GM12891 (cell line): ENCODE data around the gene RIMS3.
A peak's percentile ranks its signal among the peaks of the same experiment; 100 is the strongest.
"Not testable (repeated sequence)": the region's sequence is repeated elsewhere in the genome, so short reads cannot be mapped to it uniquely, and the experiment has no call there.

Source experiments
- DNase-seq: peaks from one replicate; pipeline ENCODE4 v3.0.0; 2011; ENCODE audit warnings: low spot score; ENCODE audit not compliant: insufficient read length
- FAIRE-seq: peaks from 2 replicates; lab custom pipeline; 2011; peaks lifted over from hg19 to GRCh38; lab: Jason Lieb, UNC
- PAX5 ChIP-seq: IDR thresholded peaks from 2 replicates; pipeline ENCODE4 v1.6.1; 2011; ENCODE audit warnings: low read length, moderate library complexity, mild to moderate bottlenecking; ENCODE audit not compliant: insufficient read depth, severe bottlenecking
- POLR2A ChIP-seq: IDR thresholded peaks from 2 replicates; pipeline ENCODE4 v1.6.1; 2011; ENCODE audit warnings: low read depth, low read length, control low read depth
- POLR2AphosphoS5 ChIP-seq: IDR thresholded peaks from 2 replicates; pipeline ENCODE4 v1.6.1; 2011; ENCODE audit warnings: low read depth, low read length, control low read depth
- POU2F2 ChIP-seq: IDR thresholded peaks from 2 replicates; pipeline ENCODE4 v1.6.1; 2011; ENCODE audit warnings: low read depth, mild to moderate bottlenecking, control low read depth, low read length, moderate library complexity
- SPI1 ChIP-seq: IDR thresholded peaks from 2 replicates; pipeline ENCODE4 v1.6.1; 2011; ENCODE audit warnings: low read depth, low read length, control low read depth
- TAF1 ChIP-seq: IDR thresholded peaks from 2 replicates; pipeline ENCODE4 v1.6.1; 2011; ENCODE audit warnings: low read depth, low read length, control low read depth

RIMS3 gene

DNA sequence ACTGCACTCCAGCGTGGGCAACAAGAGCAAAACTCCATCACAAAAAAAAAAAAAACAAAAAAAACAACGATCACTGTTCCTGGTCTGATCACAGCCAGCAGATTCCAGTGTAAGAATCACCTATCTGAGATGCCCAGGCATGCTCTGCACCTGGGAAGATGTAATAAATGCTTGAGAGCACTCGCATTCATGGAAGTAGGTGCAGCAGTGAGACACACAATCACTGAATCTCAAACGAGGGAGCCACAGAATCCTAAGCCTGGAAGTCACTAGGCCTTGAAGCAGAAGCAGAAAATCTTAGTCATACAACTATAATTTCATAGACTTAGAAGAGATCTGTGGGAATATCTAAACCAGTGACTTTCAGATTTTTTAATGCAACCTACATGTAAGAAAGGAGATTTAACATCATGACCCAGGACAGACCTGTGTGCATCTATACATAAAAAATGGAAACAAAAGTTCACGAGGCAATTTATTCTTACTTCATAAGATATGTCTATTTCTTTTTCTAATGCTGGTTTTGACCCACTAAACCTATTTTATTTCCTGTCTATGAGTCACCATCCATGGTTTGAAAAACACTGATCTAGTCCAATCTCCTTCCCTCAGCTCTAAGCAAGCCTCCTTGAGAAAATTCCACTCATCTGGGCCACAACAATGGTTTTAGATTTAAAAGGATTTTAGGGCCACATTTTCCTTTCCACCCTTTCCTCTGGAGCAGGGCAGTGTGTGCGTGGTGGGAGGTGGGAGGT, 30.4 kb downstream of the RIMS3 start:
- DNase-seq, result no peak
- no peak for TF ChIP-seq POLR2AphosphoS5

DNA sequence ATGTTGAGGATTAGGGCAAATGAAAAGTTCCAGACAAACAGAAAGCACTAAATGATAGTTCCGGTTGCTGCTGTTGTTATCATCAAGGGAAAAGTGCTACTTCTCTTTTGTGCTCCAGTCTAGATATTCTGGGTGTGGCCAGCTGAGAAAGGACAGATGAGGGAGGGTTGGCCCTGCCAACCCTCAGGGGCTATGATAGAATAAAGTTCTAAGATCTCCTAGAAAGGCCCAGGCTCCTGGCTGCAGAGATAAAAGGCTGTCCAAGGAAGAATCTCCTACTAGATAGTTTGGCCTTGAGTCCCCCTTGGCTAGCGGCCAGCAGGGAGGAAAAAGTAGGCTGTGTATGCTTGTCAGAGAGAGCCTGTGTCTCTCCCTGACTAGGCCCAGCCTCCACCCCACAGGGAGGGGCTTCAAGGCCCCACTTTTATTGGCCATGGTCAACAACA, 31.5 kb downstream of the RIMS3 start:
- no peak for FAIRE-seq
- no peak for DNase-seq
- TF ChIP-seq POLR2A (no peak), TAF1 (no peak), POLR2AphosphoS5 (no peak), SPI1 (no peak), PAX5 (no peak), POU2F2 (no peak)

More for the DNA sequence above, 30.4 kb downstream of the RIMS3 start:
- no peak for FAIRE-seq

DNA sequence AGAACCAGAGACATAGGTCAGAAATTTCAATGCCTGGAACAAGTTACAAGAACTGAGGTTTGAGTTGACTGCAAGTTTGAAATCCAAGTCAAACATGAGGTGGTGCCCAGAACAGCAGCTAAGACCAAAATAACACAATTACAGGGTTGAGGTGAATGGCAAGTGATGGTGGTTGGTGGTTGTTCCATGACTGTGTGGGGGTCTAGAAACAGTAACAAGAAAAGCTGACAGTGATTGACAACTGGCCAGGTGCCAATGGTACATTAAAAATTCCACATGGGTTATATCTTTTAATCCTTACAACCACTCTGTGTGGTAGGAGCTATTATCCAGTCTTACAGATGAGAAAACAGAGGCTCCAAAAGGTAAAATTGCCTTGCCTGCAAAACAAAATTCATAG, 32.0 kb downstream of the RIMS3 start:
- no peak for FAIRE-seq
- DNase-seq, result no peak
- TF ChIP-seq POU2F2 (no peak), TAF1 (no peak), POLR2A (no peak), SPI1 (no peak), PAX5 (no peak), POLR2AphosphoS5 (no peak)

DNA sequence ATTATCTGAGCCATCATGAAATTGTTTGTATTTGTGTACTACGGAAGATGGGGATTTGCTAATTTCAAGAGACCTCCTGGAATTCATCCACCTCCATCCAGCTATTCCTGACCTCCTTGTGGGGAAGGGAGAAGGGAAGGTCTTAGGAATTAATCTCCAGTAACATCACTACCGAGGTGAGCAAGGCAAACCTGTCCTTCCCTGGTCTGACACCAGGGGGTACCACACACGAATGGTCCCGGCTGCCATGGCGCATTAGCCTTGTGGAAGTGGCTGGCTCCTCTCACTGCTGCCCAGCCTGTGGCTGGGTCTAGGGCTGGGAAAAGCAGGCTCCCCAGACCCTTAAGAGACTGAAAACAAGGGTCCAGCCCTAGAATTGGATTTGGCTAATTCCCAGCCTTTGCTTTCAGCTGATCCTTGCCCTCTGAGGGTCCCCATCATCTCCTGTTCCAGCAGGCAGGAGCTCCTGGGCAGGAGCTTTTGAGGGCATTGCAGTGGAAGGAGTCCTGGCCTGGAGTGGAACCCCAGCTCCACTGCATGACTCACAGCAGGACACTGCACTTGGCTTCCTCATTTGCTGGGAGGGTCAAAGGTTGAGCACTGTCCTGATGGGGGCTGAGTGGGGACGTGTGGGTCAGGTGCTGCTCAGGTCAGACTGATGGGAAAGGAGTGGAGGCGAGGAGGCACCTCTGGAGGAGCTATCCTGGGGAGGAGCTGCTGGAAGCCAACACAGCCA, 34.8 kb downstream of the RIMS3 start:
- TF ChIP-seq SPI1, result no peak
- no peak for TF ChIP-seq POU2F2
- TF ChIP-seq TAF1, result no peak
- TF ChIP-seq PAX5, result no peak
- TF ChIP-seq POLR2AphosphoS5, result no peak
- TF ChIP-seq POLR2A, result no peak
- no peak for DNase-seq

DNA sequence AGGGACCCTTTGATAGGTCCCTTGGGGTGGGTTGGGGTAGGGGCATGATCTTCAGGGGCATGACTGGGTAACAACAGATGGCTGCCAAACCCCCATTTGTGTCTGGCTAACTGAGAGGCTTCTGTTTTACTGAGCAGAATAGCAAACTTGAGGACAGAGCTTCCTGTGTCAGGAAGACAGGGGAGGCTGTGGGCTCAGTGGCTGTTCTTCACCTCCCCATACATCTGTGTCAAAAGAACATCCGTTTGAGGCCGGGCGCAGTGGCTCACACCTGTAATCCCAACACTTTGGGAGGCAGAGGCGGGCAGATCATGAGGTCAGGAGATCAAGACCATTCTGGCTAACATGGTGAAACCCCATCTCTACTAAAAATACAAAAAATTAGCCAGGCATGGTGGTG, 35.9 kb downstream of the RIMS3 start:
- not testable (repeated sequence) for FAIRE-seq, DNase-seq

More for the DNA sequence above, 34.8 kb downstream of the RIMS3 start:
- FAIRE-seq, result peak; percentile 77

DNA sequence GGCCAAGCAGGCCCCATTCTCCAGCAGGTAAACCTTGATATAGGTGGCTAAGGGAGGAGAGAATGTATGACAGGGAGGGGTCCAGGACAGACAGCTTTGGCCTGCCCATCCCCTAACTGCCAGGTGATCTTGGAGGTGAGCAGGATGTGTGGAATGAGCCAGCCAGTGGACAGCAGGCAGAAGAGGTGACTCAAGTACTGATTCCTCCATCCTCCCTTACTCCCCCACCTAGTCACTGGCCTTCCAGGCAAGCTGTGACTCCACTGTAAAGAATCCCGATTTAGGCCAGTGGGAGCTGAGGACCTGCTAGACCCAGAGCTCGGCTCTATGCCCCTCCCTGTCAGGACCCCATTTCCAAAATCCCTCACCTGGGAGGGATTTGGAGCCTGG, 36.6 kb downstream of the RIMS3 start:
- no peak for FAIRE-seq
- TF ChIP-seq TAF1 (no peak), POU2F2 (no peak), POLR2AphosphoS5 (no peak), POLR2A (no peak), PAX5 (no peak), SPI1 (no peak)
- no peak for DNase-seq

DNA sequence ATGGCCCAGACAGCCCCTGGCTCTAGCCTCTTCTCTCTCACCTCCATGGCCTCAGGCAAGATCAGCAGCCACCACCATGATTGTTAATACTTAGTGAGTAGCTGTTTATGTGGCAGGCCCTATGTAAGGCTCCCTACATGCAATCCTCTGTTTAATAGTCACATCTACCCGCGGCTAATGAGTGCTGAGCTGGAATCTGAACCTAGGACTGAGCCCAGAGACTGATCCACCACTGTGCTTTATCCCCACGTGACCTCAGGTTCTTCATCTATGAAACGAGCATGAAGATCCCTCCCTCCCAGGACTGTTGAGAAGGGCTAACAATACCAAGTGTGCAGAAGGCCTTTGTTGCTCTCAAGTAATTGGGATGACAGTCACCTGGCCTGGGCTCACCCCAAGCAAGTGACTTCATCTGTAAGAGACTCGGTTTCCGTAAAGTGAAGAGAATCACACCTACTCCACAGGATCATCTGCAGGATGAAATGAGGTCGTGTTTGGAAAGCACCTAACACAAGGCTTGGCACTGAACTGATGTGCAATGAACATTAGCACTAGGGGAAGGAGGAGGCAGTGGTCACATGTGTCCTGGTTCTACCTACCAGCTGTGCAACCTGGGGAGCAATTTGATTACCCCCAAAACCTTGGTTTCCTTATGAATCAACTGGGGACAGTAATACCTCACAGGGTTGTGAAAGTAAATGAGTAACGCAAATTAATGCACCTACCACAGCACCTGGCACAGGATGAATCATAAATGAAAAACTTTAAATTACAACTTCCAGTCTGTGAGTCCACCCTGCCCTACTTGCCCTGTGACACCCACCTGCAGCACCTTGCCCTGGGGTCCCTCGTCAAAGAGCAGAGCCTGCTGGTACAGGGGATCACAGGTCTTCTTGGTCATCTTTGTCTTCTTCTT, 37.2 kb downstream of the RIMS3 start:
- DNase-seq (peak; percentile 39), FAIRE-seq (peak; percentile 95)
- TF ChIP-seq PAX5 (no peak), POU2F2 (no peak), POLR2A (no peak), TAF1 (no peak), POLR2AphosphoS5 (no peak), SPI1 (no peak)

DNA sequence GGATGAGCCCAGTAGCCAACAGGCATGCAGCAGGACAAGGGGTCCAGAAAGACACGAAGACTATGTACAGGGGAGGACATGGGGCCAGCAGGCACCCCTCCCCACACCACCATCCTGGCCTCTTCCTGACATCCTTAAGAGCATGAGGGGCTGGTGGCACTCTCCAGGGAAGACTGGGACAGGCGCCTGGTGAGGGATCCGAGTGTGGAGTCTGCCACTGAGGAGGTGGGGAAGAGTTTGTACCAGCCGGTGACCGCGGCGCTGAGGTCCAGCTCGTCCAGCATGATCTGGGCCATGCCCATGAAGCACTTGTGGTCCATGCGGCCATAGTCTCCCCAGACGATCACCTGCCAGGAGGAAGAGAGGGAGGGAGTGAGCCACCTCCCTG, 39.1 kb downstream of the RIMS3 start:
- no peak for FAIRE-seq

DNA sequence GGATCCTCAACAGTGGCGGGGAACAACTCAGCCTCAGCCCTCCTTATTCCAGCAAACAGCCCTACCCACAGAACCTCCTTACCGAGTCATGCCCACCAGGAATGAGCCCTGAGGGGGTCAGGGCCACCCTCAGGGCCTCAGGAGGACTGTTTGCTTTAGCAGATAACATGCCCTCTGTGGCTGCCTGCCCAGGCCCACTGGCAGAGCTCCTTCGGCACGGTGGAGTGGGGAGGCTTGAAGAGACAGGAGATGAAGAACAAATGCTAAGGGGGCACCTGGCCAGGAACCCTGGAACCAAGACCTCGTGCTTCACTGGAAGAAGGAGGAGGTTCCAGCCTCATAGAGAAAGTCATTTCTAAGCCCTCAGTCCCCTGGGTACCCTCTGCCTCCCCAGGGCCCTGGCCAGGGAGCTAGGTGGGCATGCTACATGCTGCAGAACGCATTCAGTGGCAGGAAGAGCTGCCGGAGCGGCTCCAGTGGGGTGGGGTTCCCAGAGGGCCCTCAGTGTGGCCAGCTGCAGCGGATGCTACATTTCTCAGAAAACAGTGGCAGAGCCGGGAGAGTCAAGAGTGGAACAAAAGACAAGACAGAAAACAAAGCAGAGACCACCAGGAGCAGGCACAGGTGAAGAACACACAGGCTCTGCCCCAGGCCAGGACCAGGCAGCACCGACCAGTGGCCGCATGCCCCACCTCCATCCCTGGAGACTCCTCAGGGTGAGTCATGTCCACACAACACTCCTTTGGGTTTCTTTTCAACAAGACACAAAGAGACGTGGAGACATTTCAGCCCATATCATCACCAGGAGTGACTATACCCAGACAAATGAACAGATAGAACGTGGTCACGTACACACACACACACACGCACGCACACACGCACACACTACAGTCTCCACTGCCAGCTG, 39.8 kb downstream of the RIMS3 start:
- DNase-seq (no peak), FAIRE-seq (peak; percentile 59)
- TF ChIP-seq TAF1, result no peak
- TF ChIP-seq POLR2A, result no peak
- TF ChIP-seq SPI1, result no peak
- TF ChIP-seq PAX5, result no peak
- no peak for TF ChIP-seq POLR2AphosphoS5
- no peak for TF ChIP-seq POU2F2

More for the DNA sequence above, 39.1 kb downstream of the RIMS3 start:
- TF ChIP-seq TAF1 (no peak), SPI1 (no peak), PAX5 (no peak)
- no peak for DNase-seq
